ENCODE results near the gene CKLF.

CKLF gene

DNA sequence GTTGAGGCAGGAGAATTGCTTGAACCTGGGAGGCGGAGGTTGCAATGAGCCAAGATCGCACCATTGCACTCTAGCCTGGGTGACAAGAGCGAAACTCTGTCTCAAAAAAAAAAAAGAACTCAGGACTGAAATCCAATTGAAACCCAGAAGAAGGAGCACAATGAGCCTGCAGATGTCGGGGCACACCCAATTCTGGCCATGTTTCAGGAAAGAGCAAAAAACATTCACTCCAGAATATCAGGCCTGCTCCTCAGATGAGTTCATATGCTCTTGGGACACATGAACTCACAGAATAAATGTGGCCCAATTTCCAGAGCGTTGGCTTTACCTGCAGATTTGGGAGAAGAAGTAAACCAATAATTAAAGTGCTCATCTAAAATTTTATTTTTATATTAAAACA lies 23.9 kb downstream of the CKLF start:
- DNase-seq (ENCODE audit: extremely low read depth, low read depth) = no peak
- TF ChIP-seq CTCF (IDR thresholded peaks at IDR 0.05; ENCODE audit: low read depth, low read length) = no peak

GRCh38 chr16:66578651-66579531 lies 26.5 kb downstream of the CKLF start, which contains the start of gene CMTM2:
Gene CMTM2, plus strand, starts transcription at chr16:66579463. Its CDS starts 145 bp downstream, at chr16:66579608.
- TF ChIP-seq CTCF (IDR thresholded peaks at IDR 0.05; ENCODE audit: low read depth, low read length) = no peak
- no peak for DNase-seq (ENCODE audit: extremely low read depth, low read depth)

GRCh38 chr16:66580605-66581209 lies 28.3 kb downstream of the CKLF start:
- TF ChIP-seq CTCF (IDR thresholded peaks at IDR 0.05; ENCODE audit: low read depth, low read length) = peak; percentile 55
- peak; percentile 54 for DNase-seq (ENCODE audit: extremely low read depth, low read depth)

DNA sequence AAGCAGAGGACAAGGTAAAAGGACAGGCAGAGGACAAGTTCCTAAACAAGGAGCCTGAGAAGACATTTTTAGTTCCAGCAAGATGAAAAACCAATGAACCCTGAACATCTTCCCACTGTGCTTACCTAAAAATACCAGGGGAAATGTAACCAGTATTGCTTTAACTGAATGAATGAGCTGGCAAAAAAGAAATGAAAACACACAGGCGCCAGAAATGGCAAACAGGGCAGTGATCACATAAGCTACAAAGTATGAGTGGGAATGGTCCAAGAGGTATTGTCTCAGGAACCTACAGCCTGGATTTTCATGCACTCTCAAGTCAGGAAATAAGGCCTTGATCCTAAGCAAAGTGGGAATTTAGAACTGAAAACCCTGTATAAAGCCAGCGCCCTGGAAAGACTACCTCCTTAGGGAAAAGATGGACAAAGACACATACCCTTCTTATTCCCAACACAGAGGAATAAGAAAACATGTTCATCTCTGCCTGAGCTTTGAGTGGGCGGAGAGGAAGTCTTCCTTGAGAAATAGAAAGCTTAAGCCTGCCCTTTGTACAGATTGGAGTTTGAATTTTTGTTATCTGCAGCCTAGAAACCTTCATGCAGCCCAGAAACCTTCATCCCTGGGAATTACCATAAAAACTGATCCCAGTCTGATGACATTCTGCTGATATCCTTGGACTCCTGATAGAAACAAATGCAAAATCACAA lies 29.0 kb downstream of the CKLF start:
- TF ChIP-seq CTCF (IDR thresholded peaks at IDR 0.05; ENCODE audit: low read depth, low read length) = no peak
- no peak for DNase-seq (ENCODE audit: extremely low read depth, low read depth)

- TF ChIP-seq CTCF (IDR thresholded peaks at IDR 0.05; ENCODE audit: low read depth, low read length) = no peak
- no peak for DNase-seq (ENCODE audit: extremely low read depth, low read depth)
Observed at GRCh38 chr16:66585481-66586239, 33.3 kb downstream of the CKLF start.

GRCh38 chr16:66587881-66588600 lies 35.7 kb downstream of the CKLF start:
- no peak for TF ChIP-seq CTCF (IDR thresholded peaks at IDR 0.05; ENCODE audit: low read depth, low read length)
- DNase-seq (ENCODE audit: extremely low read depth, low read depth) = no peak
